ENCODE results near the gene TMEM184A.
A peak's percentile ranks its signal among the peaks of the same experiment; 100 is the strongest.

The TMEM184A gene

GRCh38 chr7:1555813-1556543, at the start of gene TMEM184A:
TMEM184A (minus strand) TSS chr7:1556205; CDS start chr7:1555484, 721 bp downstream.
- peak; percentile 43 for DNase-seq (ENCODE audit: low spot score)

- DNase-seq (ENCODE audit: low spot score): no peak
Observed at GRCh38 chr7:1604383-1604782, 48.4 kb upstream of the TMEM184A start.

GRCh38 chr7:1603346-1604225, 47.6 kb upstream of the TMEM184A start:
- DNase-seq (ENCODE audit: low spot score): no peak

- no peak for DNase-seq (ENCODE audit: low spot score)
Observed at GRCh38 chr7:1602386-1602785, 46.4 kb upstream of the TMEM184A start.

GRCh38 chr7:1601956-1602355, 46.0 kb upstream of the TMEM184A start:
- no peak for DNase-seq (ENCODE audit: low spot score)

GRCh38 chr7:1599640-1600395, 43.8 kb upstream of the TMEM184A start:
- no peak for DNase-seq (ENCODE audit: low spot score)

GRCh38 chr7:1598961-1599639, 43.1 kb upstream of the TMEM184A start:
- no peak for DNase-seq (ENCODE audit: low spot score)

- no peak for DNase-seq (ENCODE audit: low spot score)
Observed at GRCh38 chr7:1598286-1598685, 42.3 kb upstream of the TMEM184A start.

GRCh38 chr7:1597791-1598190, 41.8 kb upstream of the TMEM184A start:
- DNase-seq (ENCODE audit: low spot score): no peak

GRCh38 chr7:1597066-1597760, 41.2 kb upstream of the TMEM184A start:
- DNase-seq (ENCODE audit: low spot score): no peak

GRCh38 chr7:1596181-1597043, 40.4 kb upstream of the TMEM184A start:
- DNase-seq (ENCODE audit: low spot score): no peak

GRCh38 chr7:1595636-1596035, 39.6 kb upstream of the TMEM184A start:
- DNase-seq (ENCODE audit: low spot score): no peak

GRCh38 chr7:1595027-1595426, 39.0 kb upstream of the TMEM184A start:
- DNase-seq (ENCODE audit: low spot score): no peak

GRCh38 chr7:1593904-1594421, 38.0 kb upstream of the TMEM184A start:
- no peak for DNase-seq (ENCODE audit: low spot score)

GRCh38 chr7:1593091-1593866, 37.3 kb upstream of the TMEM184A start:
- DNase-seq (ENCODE audit: low spot score): no peak

GRCh38 chr7:1592299-1592871, 36.4 kb upstream of the TMEM184A start:
- DNase-seq (ENCODE audit: low spot score): no peak

GRCh38 chr7:1591876-1592275, 35.9 kb upstream of the TMEM184A start:
- DNase-seq (ENCODE audit: low spot score): no peak

- DNase-seq (ENCODE audit: low spot score): no peak
Observed at GRCh38 chr7:1591396-1591795, 35.4 kb upstream of the TMEM184A start.

GRCh38 chr7:1590887-1591286, 34.9 kb upstream of the TMEM184A start:
- no peak for DNase-seq (ENCODE audit: low spot score)

Data from CD4-positive, alpha-beta T cell treated with Interleukin-2 at 100 ng/mL for 4 hours (primary cell).